GM20431 (cell line): ENCODE results near the gene TCERG1L.
"Not testable (repeated sequence)": the region's sequence is repeated elsewhere in the genome, so short reads cannot be mapped to it uniquely, and the experiment has no call there.

Experiments
- in situ Hi-C: fragments of 300-500 bp; cut with MseI, MboI; formaldehyde crosslinking; loops from one replicate; pipeline ENCODE4 v1.15.0; 2020; ENCODE audit warnings: low sequenced_read_pairs; ENCODE audit not compliant: unreplicated experiment

TCERG1L gene

DNA sequence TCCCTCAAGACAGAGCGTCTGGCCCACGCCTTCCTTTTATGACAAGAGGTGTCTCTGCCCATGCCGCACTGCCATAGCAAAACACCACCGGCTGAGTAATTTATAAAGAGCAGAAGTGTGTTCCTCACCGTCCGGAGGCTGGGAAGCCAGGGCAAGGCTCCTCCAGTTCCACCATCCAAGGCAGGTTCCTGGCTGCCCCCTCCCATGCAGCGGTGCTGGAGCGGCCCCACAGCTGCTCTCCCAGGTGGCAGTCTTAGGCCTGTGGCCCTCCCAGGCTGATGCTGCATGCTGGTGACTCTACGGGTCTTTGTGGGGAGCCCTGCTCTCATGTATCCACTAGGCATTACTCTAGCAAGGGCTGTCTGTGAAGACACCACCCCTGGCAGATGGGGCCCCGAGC is 113.1 kb downstream of the TCERG1L start:
- in situ Hi-C loops, result no loop called here

DNA sequence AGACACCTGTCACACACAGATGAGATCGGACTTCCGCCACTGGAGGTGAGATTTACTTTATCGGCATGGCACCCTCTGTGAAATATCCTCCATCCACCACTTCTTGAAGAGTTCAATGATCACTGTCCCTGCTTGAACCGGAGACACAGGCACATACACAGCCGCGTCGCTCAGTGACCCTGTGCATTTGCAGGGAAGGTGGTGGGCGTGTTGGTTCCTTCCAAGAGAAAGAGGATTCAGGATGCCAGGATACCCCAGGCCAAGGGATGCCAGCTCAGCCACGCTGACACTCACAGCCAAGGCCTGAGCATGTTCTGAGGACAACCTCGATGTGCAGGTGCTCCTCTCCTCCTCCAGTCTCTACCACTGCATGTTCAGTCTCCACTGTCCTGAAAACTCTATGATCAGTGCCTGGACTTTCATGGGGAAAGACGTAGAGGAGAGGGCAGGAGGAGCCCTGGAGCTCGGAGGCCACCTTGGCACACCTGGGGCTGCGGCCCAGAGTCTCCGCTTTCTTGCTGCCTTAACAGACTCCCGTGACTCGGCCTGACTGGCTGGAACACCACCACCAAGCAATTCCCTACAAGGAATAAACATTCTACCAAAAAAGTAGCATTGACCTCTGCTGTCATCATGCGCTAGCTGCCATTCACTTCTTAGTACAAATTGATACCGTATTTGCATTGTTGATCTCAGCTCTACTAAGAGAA is 115.2 kb downstream of the TCERG1L start:
- in situ Hi-C loops, result no loop called here

DNA sequence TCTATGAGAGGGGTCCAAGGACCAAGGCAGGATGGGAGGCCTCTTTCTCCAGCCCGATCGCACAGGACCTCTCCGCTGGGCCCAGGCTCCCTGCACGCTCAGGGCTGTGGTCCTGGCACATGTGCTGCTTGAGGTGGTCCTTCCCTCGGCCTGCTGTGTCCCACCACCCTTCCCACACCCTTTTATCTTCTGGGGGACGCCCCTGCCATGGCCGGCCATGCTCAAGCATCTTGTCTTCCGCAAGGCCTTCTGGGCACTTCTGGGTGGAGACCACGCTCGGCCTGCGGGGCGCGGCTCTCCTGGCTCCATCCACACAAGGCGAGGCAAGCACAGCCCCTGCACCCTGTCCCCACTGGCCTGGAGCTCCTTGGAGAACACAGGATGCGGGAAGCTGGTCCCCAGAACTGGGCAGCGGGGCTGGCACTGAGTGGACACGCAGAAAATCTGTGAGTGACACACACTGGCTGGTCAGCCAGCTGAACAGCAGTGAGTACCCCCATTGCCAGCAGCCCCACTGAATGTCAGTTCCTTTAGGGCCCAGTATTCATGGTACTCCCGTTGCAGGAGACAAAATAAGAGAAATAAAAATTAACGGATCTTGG is 115.9 kb downstream of the TCERG1L start:
- in situ Hi-C loops, result no loop called here

DNA sequence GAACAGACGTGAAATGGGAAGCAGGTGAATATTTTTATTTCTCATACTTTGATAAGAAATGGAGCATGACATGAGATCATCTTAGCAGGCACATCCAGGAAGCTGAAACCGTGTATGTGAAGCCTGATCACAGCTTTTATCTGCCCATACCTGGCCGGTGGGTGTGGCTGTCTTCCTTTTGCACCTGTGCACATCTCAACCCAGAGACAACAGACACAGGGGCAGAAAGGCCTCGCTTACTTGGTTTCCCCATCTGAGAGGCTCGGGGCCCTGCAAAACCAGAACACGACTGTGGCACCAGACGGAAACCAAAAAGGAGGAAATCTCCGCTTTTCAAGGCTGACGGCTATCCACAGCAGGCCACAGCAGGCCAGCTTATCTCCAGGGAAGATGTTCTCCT is 116.4 kb downstream of the TCERG1L start:
- in situ Hi-C loops, result no loop called here

- in situ Hi-C loops, result no loop called here
Measured at GRCh38 chr10:131193923-131194322, 117.6 kb downstream of the TCERG1L start.

GRCh38 chr10:131188494-131188893 is 123.0 kb downstream of the TCERG1L start:
- in situ Hi-C loops, result no loop called here

DNA sequence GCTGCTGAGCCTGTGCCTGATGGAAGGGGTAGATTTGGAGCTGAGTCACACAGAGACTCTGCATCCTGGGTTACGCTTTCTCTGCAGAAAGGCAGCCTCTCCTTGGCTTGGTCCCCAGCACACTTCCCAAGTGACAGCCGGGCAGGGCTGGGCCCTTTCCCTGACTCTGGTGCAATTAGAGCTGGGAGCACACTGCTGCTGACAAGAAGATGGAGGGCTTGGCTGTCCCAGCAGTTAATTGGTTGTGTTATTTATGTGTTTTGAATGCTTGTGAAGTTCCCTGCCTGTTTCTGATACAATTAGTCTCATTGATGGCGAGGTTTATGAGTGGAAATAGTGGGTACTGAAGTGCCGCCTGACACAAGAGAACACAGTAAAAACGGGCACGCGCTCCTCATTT is 123.6 kb downstream of the TCERG1L start:
- in situ Hi-C loops, result no loop called here

GRCh38 chr10:131187274-131187673 is 124.2 kb downstream of the TCERG1L start:
- in situ Hi-C loops, result no loop called here

GRCh38 chr10:131186547-131187253 is 124.8 kb downstream of the TCERG1L start:
- in situ Hi-C loops, result no loop called here

DNA sequence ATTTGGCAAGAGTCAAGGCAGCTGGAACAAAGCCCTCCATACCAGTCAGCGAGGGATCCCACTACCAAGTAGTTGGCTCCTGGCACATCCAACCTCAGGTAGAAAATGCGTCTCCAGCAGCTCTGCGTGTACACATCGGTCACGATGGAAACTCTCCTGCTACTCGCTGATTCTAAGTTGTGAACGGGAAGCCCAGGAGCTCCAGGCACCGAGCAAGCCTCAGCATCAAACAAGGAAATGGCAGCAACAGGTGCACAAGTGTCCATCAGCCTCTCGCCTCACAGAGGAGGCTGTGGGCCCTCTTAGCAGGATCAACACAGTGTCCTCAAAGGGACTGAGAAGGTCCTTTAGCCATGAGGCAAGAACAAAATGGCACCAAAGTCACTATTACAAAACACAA is 127.0 kb downstream of the TCERG1L start:
- in situ Hi-C loops, result no loop called here

DNA sequence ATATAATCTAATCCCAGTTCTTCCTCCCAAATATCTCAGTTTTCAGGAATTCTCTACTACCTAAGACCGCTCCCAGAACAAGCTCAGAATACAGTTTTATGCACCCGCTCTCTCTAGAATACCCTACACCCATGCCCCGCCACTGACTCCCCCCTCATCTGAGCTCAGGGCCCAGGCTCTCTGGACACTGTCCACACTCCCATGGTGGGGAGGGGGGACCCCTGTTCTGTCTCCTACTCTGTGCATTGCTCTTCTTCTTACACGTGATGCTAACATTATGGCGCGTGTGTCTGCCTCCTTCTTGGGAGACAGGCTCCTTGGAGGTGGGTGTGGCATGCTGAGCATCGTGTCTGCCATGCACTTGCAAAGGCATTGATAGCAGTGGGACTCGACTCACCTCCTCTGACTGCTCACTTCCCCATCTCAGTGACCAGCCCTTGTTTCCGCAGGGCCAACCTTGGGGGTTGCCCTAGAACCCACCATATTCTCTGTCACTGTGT is 127.9 kb downstream of the TCERG1L start:
- in situ Hi-C loops, result no loop called here

DNA sequence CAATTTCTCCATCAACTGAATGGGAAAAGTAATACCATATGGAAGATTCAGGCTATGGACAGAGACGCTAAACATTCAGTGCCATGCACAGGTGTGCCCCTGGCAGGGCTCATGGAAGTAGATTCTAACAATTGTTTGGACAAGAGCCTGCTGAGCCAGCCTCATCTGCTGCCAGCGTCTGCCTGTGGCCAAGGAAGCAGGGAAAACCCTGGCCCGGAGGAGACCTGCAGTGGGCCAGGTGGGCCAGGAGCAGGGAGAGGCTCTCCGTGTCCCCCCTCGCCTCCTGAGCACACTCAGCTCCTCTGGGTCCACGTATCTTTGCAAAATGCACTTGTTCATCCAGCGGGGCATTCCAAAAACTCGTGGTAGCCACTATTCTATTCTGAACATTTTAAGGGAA is 130.1 kb downstream of the TCERG1L start:
- in situ Hi-C loops, result no loop called here

DNA sequence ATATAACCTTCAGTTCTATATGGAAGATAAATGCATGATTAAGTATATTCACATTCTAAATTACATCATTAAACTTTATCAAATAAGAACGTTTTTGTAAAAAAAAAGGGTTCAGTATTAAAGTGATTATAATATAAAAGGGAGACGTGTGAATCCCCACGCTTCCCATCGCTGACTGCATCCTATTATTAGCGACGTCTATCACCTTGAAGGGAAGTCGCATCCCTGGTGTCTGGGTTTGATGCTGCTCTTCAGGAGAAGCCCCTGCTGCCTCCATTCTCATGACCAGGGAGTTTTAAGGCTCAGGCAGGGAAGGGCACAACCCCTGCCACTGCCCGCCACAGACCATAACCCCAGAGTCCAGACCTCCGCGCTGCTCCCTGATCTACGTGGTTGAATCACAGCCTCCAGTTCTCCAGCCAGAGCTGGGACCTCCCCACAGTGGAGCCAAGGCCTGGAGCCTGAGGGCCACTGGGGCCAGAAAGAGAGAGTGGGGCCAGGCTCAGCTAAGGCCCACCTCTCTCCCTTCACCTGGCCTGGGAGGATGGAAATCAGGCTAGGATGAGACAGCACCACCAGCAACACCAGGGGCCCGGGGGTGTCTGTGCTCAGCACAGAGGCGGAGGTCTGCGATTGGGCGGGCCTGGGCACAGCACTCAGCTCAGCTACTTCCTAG is 130.6 kb downstream of the TCERG1L start:
- in situ Hi-C loops, result no loop called here

- in situ Hi-C loops, result no loop called here
Measured at GRCh38 chr10:131180086-131180485, 131.4 kb downstream of the TCERG1L start.

DNA sequence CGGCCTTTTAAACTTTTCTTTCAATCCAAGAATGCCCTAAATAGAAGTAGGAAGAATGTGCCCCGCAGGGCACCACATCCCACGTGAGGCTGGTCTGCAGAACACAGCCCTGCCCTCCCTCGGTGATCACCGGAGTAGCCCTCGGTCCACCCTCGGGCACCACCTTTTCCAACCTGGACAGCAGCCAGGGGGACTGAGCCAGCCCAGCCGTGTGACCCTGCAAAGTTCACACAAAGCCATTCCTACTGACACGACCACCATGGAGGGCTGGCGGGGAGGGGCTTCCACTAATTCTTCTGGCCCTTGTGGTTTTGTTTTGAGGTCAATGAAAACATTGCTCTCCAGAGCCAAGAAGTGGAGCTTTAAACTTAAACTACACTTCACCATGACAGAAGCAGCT is 132.2 kb downstream of the TCERG1L start:
- in situ Hi-C loops, result no loop called here

GRCh38 chr10:131178521-131179331 is 132.8 kb downstream of the TCERG1L start:
- in situ Hi-C loops, result no loop called here

DNA sequence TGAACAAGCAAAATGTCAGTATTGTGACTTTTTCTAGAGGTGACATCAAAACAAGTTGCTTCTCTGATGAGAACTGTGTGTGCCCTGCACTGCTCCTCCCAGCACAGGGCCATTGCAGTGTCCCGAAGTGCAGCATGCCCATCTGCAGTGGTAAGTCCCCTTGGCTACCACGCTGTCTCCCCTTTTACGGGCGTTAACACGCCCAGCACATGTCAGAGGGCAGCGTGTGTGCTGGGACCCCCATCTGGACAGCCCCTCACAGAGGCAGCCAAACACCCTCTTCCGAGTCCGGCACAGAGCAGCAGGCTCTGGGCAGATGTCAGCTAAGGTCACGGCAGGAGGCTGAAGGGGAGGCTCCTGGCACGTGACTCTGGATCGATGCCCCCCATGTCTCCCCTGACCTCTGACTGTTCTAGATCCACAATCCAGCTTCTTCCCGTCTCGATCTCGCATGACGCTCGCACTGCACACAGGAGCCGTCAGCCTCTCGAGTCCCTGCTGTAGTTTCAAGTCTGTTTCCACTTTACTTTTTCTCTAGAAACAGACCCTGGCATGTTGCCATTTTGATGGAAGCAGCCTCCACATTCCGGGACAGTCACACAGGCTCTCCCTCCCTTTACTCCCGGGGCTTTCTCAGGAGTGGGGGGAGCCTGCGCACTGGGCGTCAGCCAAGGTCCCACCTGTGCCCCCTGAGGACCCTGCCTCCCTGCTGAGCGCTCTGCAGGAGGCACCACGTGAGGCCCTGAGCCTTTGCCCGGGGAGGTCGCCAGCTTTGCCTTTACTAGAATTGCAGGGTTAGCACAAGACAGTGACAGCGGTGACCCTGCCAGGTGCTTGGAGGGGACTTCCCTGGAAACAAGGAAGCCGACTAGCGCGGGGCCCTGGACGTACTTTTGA is 133.8 kb downstream of the TCERG1L start:
- in situ Hi-C loops, result no loop called here

- in situ Hi-C loops, result no loop called here
Measured at GRCh38 chr10:131176907-131177306, 134.6 kb downstream of the TCERG1L start.

GRCh38 chr10:131176324-131176723 is 135.2 kb downstream of the TCERG1L start:
- in situ Hi-C loops, result not testable (repeated sequence)
